AG04450 (cell line): ENCODE measurements around the gene PIGC. TPM values are rescaled to one million over a fixed set of nuclear protein-coding genes. Genes with fewer than 3 reads are reported as not detected.

ENCODE experiments used
- CTCF ChIA-PET: fragments of 300-600, 350-600 bp; formaldehyde crosslinking; extraction: SDS; loops from one replicate; lab custom pipeline; 2022; ENCODE audit warnings: antibody characterized with exemption, inconsistent platforms; lab: Charles Lee
- POLR2A ChIA-PET: fragments of 350-600 bp; formaldehyde crosslinking; extraction: SDS; loops from one replicate; lab custom pipeline; 2021; ENCODE audit warnings: antibody characterized with exemption, inconsistent platforms; lab: Yijun Ruan, JAX
- DNase-seq: peaks from one replicate; pipeline ENCODE4 v3.0.0-alpha.2; 2011; ENCODE audit warnings: low read depth, low spot score
- H3K27ac ChIP-seq: one replicate; pipeline ENCODE4 v1.5.1; 2012; ENCODE audit warnings: low read depth, low read length, control low read depth
- H3K27me3 ChIP-seq: one replicate; pipeline ENCODE4 v1.6.0; 2012; ENCODE audit warnings: low read length; ENCODE audit not compliant: control insufficient read depth, insufficient read depth
- H3K4me3 ChIP-seq: 2 replicates; pipeline ENCODE4 v1.5.1; 2011; ENCODE audit warnings: mild to moderate bottlenecking, low read depth, low read length, control low read depth
- H3K9me3 ChIP-seq: 2 replicates; pipeline ENCODE4 v1.5.1; 2012; ENCODE audit warnings: low read length; ENCODE audit not compliant: control insufficient read depth, insufficient read depth
- CTCF ChIP-seq: IDR thresholded peaks from 2 replicates; pipeline ENCODE4 v1.5.1; 2011; ENCODE audit warnings: low read depth, low read length, control low read depth, inconsistent platforms
- polyA plus RNA-seq: library from polyadenylated mRNA; depleted of rRNA; stranded (reverse); fragments of >200 nt; gene quantifications from 2 replicates; pipeline ENCODE4 v1.2.3, GENCODE V29; 2011; rRNA removed

PIGC gene
- polyA plus RNA-seq, 1 experiment: 25.2 TPM

GRCh38 chr1:172391976-172392375 is 51.9 kb downstream of the PIGC start:
- DNase-seq: no peak
- ChIA-PET POLR2A (no interaction called here), CTCF (interaction anchor here (14.1 kb wide), 1 partner anchor 389 kb away, joined by 199 read pairs; no protein-coding TSS in a partner anchor)
- no peaks in the 10 kb centered on the region for H3K9me3 ChIP-seq
- no peak for TF ChIP-seq CTCF
- H3K4me3 ChIP-seq: no peak overlapping the region
- H3K27me3 ChIP-seq: no peaks in the 10 kb centered on the region
- no peak overlapping the region for H3K27ac ChIP-seq

Other genes with a start within 250 kb of the PIGC start
- gene C1orf105, start 23.4 kb downstream of the PIGC start, polyA plus RNA-seq: not detected in 2 replicates
- 17.6 and 25.1 TPM in 2 replicates for gene SUCO, start 89.1 kb upstream of the PIGC start, polyA plus RNA-seq
- not detected in 2 replicates for gene FASLG, start 215.0 kb upstream of the PIGC start, polyA plus RNA-seq